H1 (cell line): Measurements from ENCODE around the gene MAP3K15. TPM values are rescaled to one million over a fixed set of nuclear protein-coding genes. Genes with fewer than 3 reads are reported as not detected.

Experiments
- CTCF ChIA-PET: fragments of 300-600 bp; sonication (Branson Sonifier 250); formaldehyde crosslinking; loops from one replicate; lab custom pipeline; 2021; ENCODE audit not compliant: partially characterized antibody; lab: Charles Lee
- POLR2A ChIA-PET: fragments of 300-600 bp; sonication (Branson Sonifier 250); formaldehyde crosslinking; loops from one replicate; lab custom pipeline; 2021; ENCODE audit warnings: inconsistent platforms; ENCODE audit not compliant: partially characterized antibody; lab: Charles Lee
- DNase-seq, 2 experiments: peaks; one replicate each; pipeline versions ENCODE4 v3.0.0 to v3.0.0-alpha.2; 2010 to 2022; ENCODE audit warnings: low spot score in 2 of 2, low read depth in 1 of 2, mixed read lengths in 1 of 2
- FAIRE-seq: peaks from 2 replicates; lab custom pipeline; 2011; peaks lifted over from hg19 to GRCh38; lab: Jason Lieb, UNC
- H2AFZ ChIP-seq: 2 replicates; pipeline ENCODE4 v1.8.1; 2012; ENCODE audit warnings: low read length, inconsistent platforms
- H2AK5ac ChIP-seq: 2 replicates; pipeline ENCODE4 v1.6.1; 2013; ENCODE audit warnings: low read depth, low read length
- H2BK120ac ChIP-seq: replicated peaks from 2 replicates; pipeline ENCODE3; 2013; ENCODE audit warnings: low read depth, low read length, inconsistent platforms
- H2BK12ac ChIP-seq: 2 replicates; pipeline ENCODE4 v1.6.1; 2013; ENCODE audit warnings: low read depth, low read length
- H2BK15ac ChIP-seq: 2 replicates; pipeline ENCODE4 v1.6.1; 2013; ENCODE audit warnings: low read length
- H2BK20ac ChIP-seq: 2 replicates; pipeline ENCODE4 v1.6.1; 2013; ENCODE audit warnings: low read length
- H2BK5ac ChIP-seq: 2 replicates; pipeline ENCODE4 v1.6.1; 2013; ENCODE audit warnings: low read depth, low read length
- H3K14ac ChIP-seq: 2 replicates; pipeline ENCODE4 v1.6.1; 2013; ENCODE audit warnings: inconsistent platforms; ENCODE audit not compliant: insufficient read length
- H3K18ac ChIP-seq: 2 replicates; pipeline ENCODE4 v1.6.1; 2013; ENCODE audit warnings: low read length; ENCODE audit errors: extremely low read depth
- H3K23ac ChIP-seq: 2 replicates; pipeline ENCODE4 v1.6.1; 2013; ENCODE audit warnings: inconsistent platforms; ENCODE audit not compliant: insufficient read length
- H3K23me2 ChIP-seq: 2 replicates; pipeline ENCODE4 v1.6.1; 2013; ENCODE audit warnings: low read depth, low read length
- H3K27ac ChIP-seq: 2 replicates; pipeline ENCODE4 v1.6.1; 2011; ENCODE audit warnings: low read depth, low read length, inconsistent platforms
- H3K27me3 ChIP-seq, 4 experiments: replicated peaks in 1 of 4; 1 replicate in 1 of 4; 2 replicates in 3 of 4; pipeline versions ENCODE4 v1.6.1 to v1.8.1; 2011 to 2013; ENCODE audit warnings: low read length in 3 of 4, mild to moderate bottlenecking in 3 of 4, inconsistent platforms in 2 of 4, mixed read lengths in 2 of 4, moderate library complexity in 1 of 4; ENCODE audit not compliant: control insufficient read depth in 3 of 4, insufficient read depth in 3 of 4; ENCODE audit errors: extremely low read depth in 1 of 4
- H3K36me3 ChIP-seq, 4 experiments: 2 replicates each; pipeline versions ENCODE4 v1.6.1 to v1.8.1; 2011 to 2013; ENCODE audit warnings: mild to moderate bottlenecking in 4 of 4, low read length in 3 of 4, moderate library complexity in 2 of 4, control low read depth in 1 of 4, inconsistent platforms in 1 of 4; ENCODE audit not compliant: insufficient read depth in 4 of 4, control insufficient read depth in 2 of 4
- H3K4ac ChIP-seq: replicated peaks from 2 replicates; pipeline ENCODE3; 2013; ENCODE audit warnings: low read length, low read depth, mixed read lengths, inconsistent platforms; ENCODE audit not compliant: insufficient read length
- H3K4me1 ChIP-seq, 4 experiments: replicated peaks in 1 of 4; 1 replicate in 1 of 4; 2 replicates in 3 of 4; pipeline versions ENCODE4 v1.6.1 to v1.8.1; 2011 to 2013; ENCODE audit warnings: low read length in 3 of 4, inconsistent platforms in 2 of 4, mixed read lengths in 1 of 4; ENCODE audit not compliant: insufficient read depth in 4 of 4, control insufficient read depth in 3 of 4
- H3K4me2 ChIP-seq, 2 experiments: 2 replicates each; pipeline versions ENCODE4 v1.6.1 to v1.8.1; 2011 to 2013; ENCODE audit warnings: low read depth in 2 of 2, low read length in 2 of 2, control low read depth in 1 of 2, inconsistent platforms in 1 of 2, mild to moderate bottlenecking in 1 of 2; ENCODE audit not compliant: insufficient read depth in 1 of 2
- H3K4me3 ChIP-seq, 4 experiments: fragments of 200-600, 300-600 bp in 1 of 4; sonication (generic), shearing (Covaris generic), sonication (Bioruptor Twin) in 1 of 4; 2 replicates each; pipeline versions ENCODE4 v1.5.1 to v1.8.1; 2011 to 2016; ENCODE audit warnings: low read length in 4 of 4, low read depth in 3 of 4, control low read depth in 2 of 4, inconsistent platforms in 2 of 4, mild to moderate bottlenecking in 2 of 4, mixed read lengths in 1 of 4, moderate library complexity in 1 of 4; ENCODE audit not compliant: insufficient read depth in 2 of 4; ENCODE audit errors: extremely low read depth in 1 of 4
- H3K56ac ChIP-seq: replicated peaks from 2 replicates; pipeline ENCODE3; 2013; ENCODE audit warnings: low read depth, mild to moderate bottlenecking, mixed read lengths, low read length, inconsistent platforms; ENCODE audit not compliant: insufficient read length
- H3K79me1 ChIP-seq: 2 replicates; pipeline ENCODE4 v1.6.1; 2013; ENCODE audit warnings: low read depth, low read length, control low read depth
- H3K79me2 ChIP-seq, 2 experiments: 2 replicates each; pipeline versions ENCODE4 v1.6.1 to v1.8.1; 2012 to 2013; ENCODE audit warnings: low read length in 2 of 2, mild to moderate bottlenecking in 2 of 2, inconsistent platforms in 1 of 2; ENCODE audit not compliant: insufficient read depth in 2 of 2, control insufficient read depth in 1 of 2
- H3K9ac ChIP-seq, 4 experiments: replicated peaks in 1 of 4; 1 replicate in 1 of 4; 2 replicates in 3 of 4; pipeline versions ENCODE4 v1.6.1 to v1.8.1; 2011 to 2013; ENCODE audit warnings: low read depth in 3 of 4, low read length in 3 of 4, control low read depth in 2 of 4, mild to moderate bottlenecking in 2 of 4, moderate library complexity in 2 of 4, inconsistent platforms in 1 of 4; ENCODE audit errors: extremely low read depth in 1 of 4
- H3K9me3 ChIP-seq, 2 experiments: 2 replicates each; pipeline versions ENCODE4 v1.6.1 to v1.8.1; 2012 to 2013; ENCODE audit warnings: mild to moderate bottlenecking in 2 of 2, moderate library complexity in 2 of 2, control low read depth in 1 of 2, inconsistent platforms in 1 of 2, low read depth in 1 of 2, low read length in 1 of 2, mixed read lengths in 1 of 2; ENCODE audit not compliant: insufficient read depth in 2 of 2
- H4K20me1 ChIP-seq, 2 experiments: replicated peaks in 1 of 2; 2 replicates each; pipeline versions ENCODE3 to v1.8.1; 2011 to 2013; ENCODE audit warnings: inconsistent platforms in 2 of 2, low read length in 2 of 2, mild to moderate bottlenecking in 1 of 2; ENCODE audit not compliant: insufficient read depth in 2 of 2, control insufficient read depth in 1 of 2
- H4K5ac ChIP-seq: 2 replicates; pipeline ENCODE4 v1.6.1; 2013; ENCODE audit warnings: low read length, low read depth, mixed read lengths, inconsistent platforms; ENCODE audit not compliant: insufficient read length
- H4K8ac ChIP-seq: 2 replicates; pipeline ENCODE4 v1.8.0; 2013; ENCODE audit warnings: mild to moderate bottlenecking, moderate library complexity, low read length, inconsistent platforms; ENCODE audit not compliant: insufficient read depth; ENCODE audit errors: extremely low read depth
- H4K91ac ChIP-seq: replicated peaks from 2 replicates; pipeline ENCODE3; 2013; ENCODE audit warnings: low read length, mixed read lengths, inconsistent platforms; ENCODE audit not compliant: insufficient read length
- CEBPB ChIP-seq: IDR thresholded peaks from 2 replicates; pipeline ENCODE4 v1.6.1; 2012; ENCODE audit warnings: low read depth, low read length
- CHD2 ChIP-seq: IDR thresholded peaks from 2 replicates; pipeline ENCODE4 v1.6.1; 2012; ENCODE audit warnings: low read length, improper control_type of control experiment
- EZH2 ChIP-seq: fragments of 200-600 bp; sonication (generic); IDR thresholded peaks from 2 replicates; pipeline ENCODE4 v1.7.1; 2012; ENCODE audit warnings: low read depth, mild to moderate bottlenecking, moderate library complexity, low read length, inconsistent platforms; ENCODE audit not compliant: severe bottlenecking
- POU5F1 ChIP-seq: IDR thresholded peaks from 2 replicates; pipeline ENCODE4 v1.6.1; 2011; ENCODE audit warnings: low read depth, mild to moderate bottlenecking, low read length, moderate library complexity
- SRF ChIP-seq: IDR thresholded peaks from 2 replicates; pipeline ENCODE4 v1.6.1; 2011; ENCODE audit warnings: mild to moderate bottlenecking, low read depth, low read length, moderate library complexity
- TEAD4 ChIP-seq: IDR thresholded peaks from 2 replicates; pipeline ENCODE4 v1.6.1; 2012; ENCODE audit warnings: low read depth, low read length, inconsistent platforms, mixed read lengths
- WGBS, 2 experiments: shearing (Covaris generic) in 1 of 2; methylation state at CpG; one replicate each; pipeline versions ENCODE4 v1.1.6 to v1.1.7; 2013 to 2015; ENCODE audit warnings: low lambda C conversion rate in 2 of 2, mixed read lengths in 2 of 2, inconsistent platforms in 1 of 2, low coverage in 1 of 2, missing lambda C conversion rate in 1 of 2; ENCODE audit not compliant: insufficient replicate concordance in 2 of 2, insufficient coverage in 1 of 2, insufficient read length in 1 of 2; ENCODE audit errors: extremely low coverage in 1 of 2, missing lambda C conversion rate in 1 of 2; 5-methylcytosine and 5-hydroxymethylcytosine counted together
- polyA plus RNA-seq, 7 experiments: library from polyadenylated mRNA; depleted of rRNA in 3 of 7; stranded (reverse) in 5 of 7; unstranded in 2 of 7; fragments of >200 nt in 5 of 7; fragments of 200-250 nt in 2 of 7; gene quantifications; 1 replicate in 5 of 7; 2 replicates in 1 of 7; 4 replicates in 1 of 7; pipeline versions ENCODE4 v1.2.1 to v1.2.3, GENCODE V29; 2011 to 2013; ENCODE audit warnings: missing spikeins in 2 of 7, mixed read lengths in 2 of 7
- total RNA-seq: library from RNA; stranded (reverse); fragmentation: NEBNext Ultra II Directional; extraction: Animal tissue kit (Norgen Biotek cat#: 25700); gene quantifications from 2 replicates; pipeline ENCODE4 v1.2.1, GENCODE V29; 2021
- TF ChIP-seq, protein P1 (sequence below): IDR thresholded peaks from 2 replicates; pipeline ENCODE4 v1.6.1; 2011; ENCODE audit warnings: low read length, improper control_type of control experiment

MAP3K15 gene
- total and polyA plus RNA-seq, 2 of the 8 experiments (the other 6 are each of a cell fraction or from before 2014, with no cell fraction given) = 1.8 to 2.4 TPM

DNA sequence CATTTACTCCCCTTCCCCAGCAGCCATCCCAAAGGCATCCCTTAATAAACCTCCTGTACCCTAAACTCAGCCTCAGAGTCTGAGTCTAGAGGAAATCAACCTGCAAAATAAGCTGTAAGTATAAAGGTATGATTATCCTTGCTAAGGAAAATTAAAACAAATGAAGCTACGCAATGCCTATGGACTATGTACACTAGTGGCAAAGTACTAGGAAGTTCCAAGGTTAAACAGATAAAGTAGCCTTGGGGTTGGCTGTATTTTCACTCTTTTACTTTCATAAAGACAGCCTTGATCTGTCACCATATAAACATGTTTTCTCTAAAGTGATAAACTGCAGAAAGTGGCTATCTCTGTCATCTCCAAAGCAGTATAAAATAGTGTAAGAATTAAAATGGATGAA, 35.9 kb downstream of the MAP3K15 start:
- Histone ChIP-seq H3K27me3 (no peaks in the 10 kb centered on the region), H3K4me2 (no peak overlapping the region), H4K91ac (no peak overlapping the region), H3K36me3 (no peaks in the 10 kb centered on the region), H2BK120ac (no peak overlapping the region), H3K79me2 (no peaks in the 10 kb centered on the region), H3K27ac (no peak overlapping the region), H3K9me3 (no peaks in the 10 kb centered on the region), H2AK5ac (no peak overlapping the region), H4K5ac (no peak overlapping the region), H2BK5ac (no peak overlapping the region), H3K4me3 (no peak overlapping the region), H3K23me2 (no peaks in the 10 kb centered on the region), H4K20me1 (no peaks in the 10 kb centered on the region), H3K18ac (no peak overlapping the region), H2BK15ac (no peak overlapping the region), H3K14ac (no peak overlapping the region), H2AFZ (no peak overlapping the region), H3K79me1 (no peaks in the 10 kb centered on the region), H2BK20ac (no peak overlapping the region), H4K8ac (no peak overlapping the region), H3K4ac (no peak overlapping the region), H3K23ac (no peak overlapping the region), H3K9ac (no peak overlapping the region), H3K56ac (no peak overlapping the region), H2BK12ac (no peak overlapping the region), H3K4me1 (no peaks in the 10 kb centered on the region)
- DNase-seq (no peak), FAIRE-seq (no peak)
- ChIA-PET POLR2A (no interaction called here), CTCF (no interaction called here)
- WGBS, 2 experiments = 100% methylated on average over 1 of the region's 1 CpG; no CpG with 5 or more reads in 1 of the 2 experiments
- TF ChIP-seq EZH2 = no peak
- TF ChIP-seq SRF = no peak
- TF ChIP-seq CEBPB = no peak
- TF ChIP-seq TEAD4 = no peak
- TF ChIP-seq, protein P1, sequence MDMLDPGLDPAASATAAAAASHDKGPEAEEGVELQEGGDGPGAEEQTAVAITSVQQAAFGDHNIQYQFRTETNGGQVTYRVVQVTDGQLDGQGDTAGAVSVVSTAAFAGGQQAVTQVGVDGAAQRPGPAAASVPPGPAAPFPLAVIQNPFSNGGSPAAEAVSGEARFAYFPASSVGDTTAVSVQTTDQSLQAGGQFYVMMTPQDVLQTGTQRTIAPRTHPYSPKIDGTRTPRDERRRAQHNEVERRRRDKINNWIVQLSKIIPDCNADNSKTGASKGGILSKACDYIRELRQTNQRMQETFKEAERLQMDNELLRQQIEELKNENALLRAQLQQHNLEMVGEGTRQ = no peak
- no peak for TF ChIP-seq CHD2
- TF ChIP-seq POU5F1 = no peak
